ENCODE data around the gene GLP2R.

GRCh38 chr17:9824797-9825338 lies 856 bp upstream of the GLP2R start:
- TF ChIP-seq SIN3A (IDR thresholded peaks at IDR 0.05; ENCODE audit: borderline replicate concordance, insufficient read depth, low read length): no peak
- no peak for TF ChIP-seq TAF1 (IDR thresholded peaks at IDR 0.05; ENCODE audit: borderline replicate concordance, insufficient read depth, low read length)
- no peak for TF ChIP-seq REST (IDR thresholded peaks at IDR 0.05; ENCODE audit: insufficient read depth in 1 of 2, low read depth in 2 of 2, low read length in 2 of 2)
- no peak for TF ChIP-seq POLR2AphosphoS5 (IDR thresholded peaks at IDR 0.05; ENCODE audit: low read depth, low read length)

Measured in PFSK-1 (cell line).